Liver (tissue), 9 donors: ENCODE measurements around the gene ZNF747. TPM values are rescaled to one million over a fixed set of nuclear protein-coding genes. Genes with fewer than 3 reads are reported as not detected.

Experiments
- DNase-seq: peaks from one replicate; pipeline ENCODE4 v3.0.0-alpha.2; 2017; ENCODE audit warnings: low spot score
- H3K27ac ChIP-seq, 2 donors: one replicate each; pipeline ENCODE4 v1.7.0; 2013; ENCODE audit warnings: inconsistent platforms in 2 of 2, low read length in 2 of 2, control low read depth in 1 of 2, low read depth in 1 of 2, mild to moderate bottlenecking in 1 of 2
- H3K27me3 ChIP-seq, 4 donors: one replicate each; pipeline versions ENCODE4 v1.6.1 to v1.7.0; 2013; ENCODE audit warnings: low read length in 3 of 4, inconsistent platforms in 1 of 4, mild to moderate bottlenecking in 1 of 4, moderate library complexity in 1 of 4; ENCODE audit not compliant: control insufficient read depth in 4 of 4, insufficient read depth in 4 of 4
- H3K36me3 ChIP-seq, 4 donors: one replicate each; pipeline versions ENCODE4 v1.6.1 to v1.7.0; 2013; ENCODE audit warnings: low read length in 3 of 4, mild to moderate bottlenecking in 3 of 4, low read depth in 1 of 4, moderate library complexity in 1 of 4; ENCODE audit not compliant: control insufficient read depth in 4 of 4, insufficient read depth in 3 of 4
- H3K4me1 ChIP-seq, 4 donors: one replicate each; pipeline versions ENCODE4 v1.6.1 to v1.7.0; 2013; ENCODE audit warnings: low read length in 3 of 4, mild to moderate bottlenecking in 3 of 4, moderate library complexity in 1 of 4; ENCODE audit not compliant: control insufficient read depth in 4 of 4, insufficient read depth in 4 of 4
- H3K4me3 ChIP-seq, 3 donors: one replicate each; pipeline versions ENCODE4 v1.6.1 to v1.7.0; 2013; ENCODE audit warnings: low read length in 3 of 3, control low read depth in 1 of 3, low read depth in 1 of 3, mild to moderate bottlenecking in 1 of 3
- H3K9ac ChIP-seq, 2 donors: one replicate each; pipeline ENCODE4 v1.7.0; 2013; ENCODE audit warnings: low read length in 2 of 2, mild to moderate bottlenecking in 2 of 2, moderate library complexity in 2 of 2, control low read depth in 1 of 2, low read depth in 1 of 2
- H3K9me3 ChIP-seq, 4 donors: one replicate each; pipeline versions ENCODE4 v1.6.1 to v1.7.0; 2013; ENCODE audit warnings: low read length in 3 of 4; ENCODE audit not compliant: control insufficient read depth in 4 of 4
- ATF3 ChIP-seq: IDR thresholded peaks from 2 replicates; pipeline ENCODE4 v1.6.1; 2016; ENCODE audit warnings: antibody characterized with exemption
- EGR1 ChIP-seq, 2 donors: IDR thresholded peaks; 2 replicates each; pipeline ENCODE4 v1.6.1; 2016 to 2018; ENCODE audit warnings: antibody characterized with exemption in 2 of 2, low read depth in 2 of 2
- FOXA1 ChIP-seq: IDR thresholded peaks from 2 replicates; pipeline ENCODE4 v1.6.1; 2016; ENCODE audit warnings: antibody characterized with exemption
- FOXA2 ChIP-seq: IDR thresholded peaks from 2 replicates; pipeline ENCODE4 v1.6.1; 2016; ENCODE audit warnings: antibody characterized with exemption
- GABPA ChIP-seq, 2 donors: IDR thresholded peaks in 1 of 2; conservative IDR thresholded peaks in 1 of 2; 2 replicates each; pipeline ENCODE4 v1.6.1; 2016; ENCODE audit warnings: antibody characterized with exemption in 2 of 2, mild to moderate bottlenecking in 1 of 2, moderate library complexity in 1 of 2
- HNF4A ChIP-seq, 2 donors: conservative IDR thresholded peaks; 2 replicates each; pipeline ENCODE4 v1.6.1; 2016; ENCODE audit warnings: antibody characterized with exemption in 2 of 2, mild to moderate bottlenecking in 2 of 2
- HNF4G ChIP-seq: IDR thresholded peaks from 2 replicates; pipeline ENCODE4 v1.6.1; 2016; ENCODE audit warnings: antibody characterized with exemption
- JUND ChIP-seq, 2 donors: IDR thresholded peaks; 2 replicates each; pipeline ENCODE4 v1.6.1; 2016; ENCODE audit warnings: antibody characterized with exemption in 2 of 2
- MAX ChIP-seq: IDR thresholded peaks from 2 replicates; pipeline ENCODE4 v1.6.1; 2016; ENCODE audit warnings: antibody characterized with exemption
- NR2F2 ChIP-seq: IDR thresholded peaks from 2 replicates; pipeline ENCODE4 v1.6.1; 2016; ENCODE audit warnings: antibody characterized with exemption
- RAD21 ChIP-seq, 2 donors: IDR thresholded peaks; 2 replicates each; pipeline ENCODE4 v1.6.1; 2016; ENCODE audit warnings: antibody characterized with exemption in 2 of 2, mild to moderate bottlenecking in 2 of 2
- RXRA ChIP-seq, 2 donors: IDR thresholded peaks; 2 replicates each; pipeline ENCODE4 v1.6.1; 2017 to 2018; ENCODE audit warnings: antibody characterized with exemption in 2 of 2, mild to moderate bottlenecking in 1 of 2
- SP1 ChIP-seq: IDR thresholded peaks from 2 replicates; pipeline ENCODE4 v1.6.1; 2018; ENCODE audit warnings: antibody characterized with exemption, mild to moderate bottlenecking
- TAF1 ChIP-seq: conservative IDR thresholded peaks from 2 replicates; pipeline ENCODE4 v1.6.1; 2016; ENCODE audit warnings: antibody characterized with exemption, mild to moderate bottlenecking
- YY1 ChIP-seq: IDR thresholded peaks from 2 replicates; pipeline ENCODE4 v1.6.1; 2016; ENCODE audit warnings: antibody characterized with exemption, mild to moderate bottlenecking
- WGBS: extraction: QIAGEN DNeasy Blood & Tissue Kit; methylation state at CpG from one replicate; pipeline ENCODE4 v1.1.7; 2013; 5-methylcytosine and 5-hydroxymethylcytosine counted together
- polyA plus RNA-seq, 2 donors: library from polyadenylated mRNA; stranded (reverse) in 1 of 2; unstranded in 1 of 2; fragments of 200-250 nt in 1 of 2; fragments of >200 nt in 1 of 2; fragmentation: Nextera tagmentation in 1 of 2; extraction: Ambion mirVana in 1 of 2; gene quantifications; one replicate each; pipeline versions ENCODE4 v1.2.1 to v1.2.3, GENCODE V29; 2013 to 2015
- total RNA-seq, 2 donors: library from RNA; depleted of rRNA; stranded (reverse); fragments of >200 nt; gene quantifications; one replicate each; pipeline ENCODE4 v1.2.3, GENCODE V29; 2014
- TF ChIP-seq, protein P1 (sequence below): fragments of 150-350 bp; IDR thresholded peaks from 2 replicates; pipeline ENCODE4 v1.5.1; 2017; ENCODE audit warnings: improper control_type of control experiment, low read depth, low read length; ENCODE audit not compliant: missing input control
- TF ChIP-seq, protein P2 (sequence below): IDR thresholded peaks from 2 replicates; pipeline ENCODE4 v1.6.1; 2016; ENCODE audit warnings: antibody characterized with exemption, mild to moderate bottlenecking
- TF ChIP-seq, protein P3 (sequence below): IDR thresholded peaks from 2 replicates; pipeline ENCODE4 v1.6.1; 2016; ENCODE audit warnings: antibody characterized with exemption
- donor health status: healthy.
- donor health status: healthy.
- donor health status: healthy.
- donor health status: healthy.
- donor health status: healthy.

Gene ZNF747
- total and polyA plus RNA-seq, 4 donors, result 3.8 to 10.5 (median 6.5) TPM

- no peak for DNase-seq
Observed at GRCh38 chr16:30485818-30486436, 48.7 kb downstream of the ZNF747 start.

DNA sequence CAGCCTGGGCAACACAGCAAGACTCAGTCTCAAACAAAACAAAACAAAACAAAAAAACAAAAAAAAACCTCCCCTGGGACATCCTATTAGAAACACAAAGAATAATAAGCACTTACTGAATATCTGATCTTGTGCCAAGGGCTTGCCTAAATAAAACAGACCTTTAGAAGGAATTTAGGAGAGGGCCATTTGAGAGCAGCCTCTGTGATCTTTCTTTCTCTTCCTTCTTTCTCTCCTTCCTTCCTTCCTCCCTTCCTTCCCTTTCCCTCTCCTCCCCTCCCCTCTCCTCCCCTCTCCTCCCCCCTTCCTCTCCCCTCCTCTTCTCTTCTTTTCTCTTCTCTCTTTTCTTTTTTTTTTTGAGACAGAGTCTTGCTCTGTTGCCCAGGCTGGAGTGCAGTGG lies 49.8 kb downstream of the ZNF747 start:
- no peak overlapping the region for H3K4me3 ChIP-seq
- no peak for DNase-seq
- TF ChIP-seq GABPA (IDR thresholded peaks at IDR 0.05 in 1 of 2, conservative IDR thresholded peaks at IDR 0.05 in 1 of 2) (no peak), FOXA1 (no peak), SP1 (no peak)
- H3K4me1 ChIP-seq, result peaks cover 0 to 14% (median 5%) of the 10 kb centered on the region in 4 donors
- no peaks in the 10 kb centered on the region for H3K9me3 ChIP-seq
- H3K9ac ChIP-seq, result no peak overlapping the region
- peaks cover 0 to 2% (median 2%) of the 10 kb centered on the region in 4 donors for H3K36me3 ChIP-seq
- no peaks in the 10 kb centered on the region for H3K27me3 ChIP-seq
- H3K27ac ChIP-seq, result no peak overlapping the region

More at GRCh38 chr16:30485818-30486436, 48.7 kb downstream of the ZNF747 start:
- Histone ChIP-seq H3K4me1 (peaks cover 0 to 16% (median 7%) of the 10 kb centered on the region in 4 donors), H3K27ac (no peak overlapping the region), H3K36me3 (peaks cover 0 to 2% (median 2%) of the 10 kb centered on the region in 4 donors), H3K9me3 (no peaks in the 10 kb centered on the region), H3K27me3 (no peaks in the 10 kb centered on the region), H3K4me3 (no peak overlapping the region), H3K9ac (no peak overlapping the region)
- 89% methylated on average over 7 of the region's 7 CpGs for WGBS
- TF ChIP-seq FOXA1 (no peak), JUND (IDR thresholded peaks at IDR 0.05) (no peak), RXRA (IDR thresholded peaks at IDR 0.05) (no peak), HNF4G (no peak), FOXA2 (no peak), SP1 (no peak)
- TF ChIP-seq, protein P1, sequence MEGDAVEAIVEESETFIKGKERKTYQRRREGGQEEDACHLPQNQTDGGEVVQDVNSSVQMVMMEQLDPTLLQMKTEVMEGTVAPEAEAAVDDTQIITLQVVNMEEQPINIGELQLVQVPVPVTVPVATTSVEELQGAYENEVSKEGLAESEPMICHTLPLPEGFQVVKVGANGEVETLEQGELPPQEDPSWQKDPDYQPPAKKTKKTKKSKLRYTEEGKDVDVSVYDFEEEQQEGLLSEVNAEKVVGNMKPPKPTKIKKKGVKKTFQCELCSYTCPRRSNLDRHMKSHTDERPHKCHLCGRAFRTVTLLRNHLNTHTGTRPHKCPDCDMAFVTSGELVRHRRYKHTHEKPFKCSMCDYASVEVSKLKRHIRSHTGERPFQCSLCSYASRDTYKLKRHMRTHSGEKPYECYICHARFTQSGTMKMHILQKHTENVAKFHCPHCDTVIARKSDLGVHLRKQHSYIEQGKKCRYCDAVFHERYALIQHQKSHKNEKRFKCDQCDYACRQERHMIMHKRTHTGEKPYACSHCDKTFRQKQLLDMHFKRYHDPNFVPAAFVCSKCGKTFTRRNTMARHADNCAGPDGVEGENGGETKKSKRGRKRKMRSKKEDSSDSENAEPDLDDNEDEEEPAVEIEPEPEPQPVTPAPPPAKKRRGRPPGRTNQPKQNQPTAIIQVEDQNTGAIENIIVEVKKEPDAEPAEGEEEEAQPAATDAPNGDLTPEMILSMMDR, result no peak

DNA sequence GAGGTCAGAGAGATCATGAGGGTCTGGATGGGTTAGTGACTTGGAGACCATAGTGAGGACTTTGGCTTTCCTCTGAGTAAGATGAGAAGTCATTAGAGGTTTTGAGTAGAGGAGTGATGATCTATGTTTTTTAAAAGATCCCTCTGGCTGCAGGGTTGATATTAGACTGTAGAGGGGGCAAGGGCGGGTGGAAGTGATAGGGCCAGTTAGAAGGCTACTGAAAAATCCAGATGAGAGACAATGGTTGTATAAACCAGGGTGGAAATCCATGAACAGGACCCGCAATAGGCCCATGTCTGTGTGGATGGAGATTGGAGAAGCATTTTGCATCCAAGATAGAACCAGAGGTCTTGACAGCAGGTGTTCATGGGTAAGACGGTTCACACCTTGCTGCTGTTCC lies 52.3 kb downstream of the ZNF747 start:
- H3K27me3 ChIP-seq, result no peaks in the 10 kb centered on the region
- no peaks in the 10 kb centered on the region for H3K9me3 ChIP-seq
- H3K9ac ChIP-seq, result no peak overlapping the region
- H3K4me1 ChIP-seq, result no peaks in the 10 kb centered on the region
- no peak overlapping the region for H3K27ac ChIP-seq
- no peak overlapping the region for H3K4me3 ChIP-seq
- H3K36me3 ChIP-seq, result peaks cover 0 to 2% (median 2%) of the 10 kb centered on the region in 4 donors
- WGBS, result 99% methylated on average over 3 of the region's 3 CpGs
- DNase-seq, result no peak
- TF ChIP-seq EGR1 (IDR thresholded peaks at IDR 0.05; ENCODE audit: low read depth in 2 of 2) (no peak), SP1 (no peak), HNF4A (conservative IDR thresholded peaks at IDR 0.05) (no peak), YY1 (no peak), ATF3 (no peak), HNF4G (no peak), FOXA2 (no peak), MAX (no peak), GABPA (IDR thresholded peaks at IDR 0.05 in 1 of 2, conservative IDR thresholded peaks at IDR 0.05 in 1 of 2) (no peak), TAF1 (no peak), NR2F2 (no peak), RAD21 (IDR thresholded peaks at IDR 0.05) (peak in 1 of 2 donors; percentile 16)
- TF ChIP-seq, protein P1, result peak; percentile 13
- TF ChIP-seq, protein P2, sequence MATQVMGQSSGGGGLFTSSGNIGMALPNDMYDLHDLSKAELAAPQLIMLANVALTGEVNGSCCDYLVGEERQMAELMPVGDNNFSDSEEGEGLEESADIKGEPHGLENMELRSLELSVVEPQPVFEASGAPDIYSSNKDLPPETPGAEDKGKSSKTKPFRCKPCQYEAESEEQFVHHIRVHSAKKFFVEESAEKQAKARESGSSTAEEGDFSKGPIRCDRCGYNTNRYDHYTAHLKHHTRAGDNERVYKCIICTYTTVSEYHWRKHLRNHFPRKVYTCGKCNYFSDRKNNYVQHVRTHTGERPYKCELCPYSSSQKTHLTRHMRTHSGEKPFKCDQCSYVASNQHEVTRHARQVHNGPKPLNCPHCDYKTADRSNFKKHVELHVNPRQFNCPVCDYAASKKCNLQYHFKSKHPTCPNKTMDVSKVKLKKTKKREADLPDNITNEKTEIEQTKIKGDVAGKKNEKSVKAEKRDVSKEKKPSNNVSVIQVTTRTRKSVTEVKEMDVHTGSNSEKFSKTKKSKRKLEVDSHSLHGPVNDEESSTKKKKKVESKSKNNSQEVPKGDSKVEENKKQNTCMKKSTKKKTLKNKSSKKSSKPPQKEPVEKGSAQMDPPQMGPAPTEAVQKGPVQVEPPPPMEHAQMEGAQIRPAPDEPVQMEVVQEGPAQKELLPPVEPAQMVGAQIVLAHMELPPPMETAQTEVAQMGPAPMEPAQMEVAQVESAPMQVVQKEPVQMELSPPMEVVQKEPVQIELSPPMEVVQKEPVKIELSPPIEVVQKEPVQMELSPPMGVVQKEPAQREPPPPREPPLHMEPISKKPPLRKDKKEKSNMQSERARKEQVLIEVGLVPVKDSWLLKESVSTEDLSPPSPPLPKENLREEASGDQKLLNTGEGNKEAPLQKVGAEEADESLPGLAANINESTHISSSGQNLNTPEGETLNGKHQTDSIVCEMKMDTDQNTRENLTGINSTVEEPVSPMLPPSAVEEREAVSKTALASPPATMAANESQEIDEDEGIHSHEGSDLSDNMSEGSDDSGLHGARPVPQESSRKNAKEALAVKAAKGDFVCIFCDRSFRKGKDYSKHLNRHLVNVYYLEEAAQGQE, result no peak
- TF ChIP-seq, protein P3, sequence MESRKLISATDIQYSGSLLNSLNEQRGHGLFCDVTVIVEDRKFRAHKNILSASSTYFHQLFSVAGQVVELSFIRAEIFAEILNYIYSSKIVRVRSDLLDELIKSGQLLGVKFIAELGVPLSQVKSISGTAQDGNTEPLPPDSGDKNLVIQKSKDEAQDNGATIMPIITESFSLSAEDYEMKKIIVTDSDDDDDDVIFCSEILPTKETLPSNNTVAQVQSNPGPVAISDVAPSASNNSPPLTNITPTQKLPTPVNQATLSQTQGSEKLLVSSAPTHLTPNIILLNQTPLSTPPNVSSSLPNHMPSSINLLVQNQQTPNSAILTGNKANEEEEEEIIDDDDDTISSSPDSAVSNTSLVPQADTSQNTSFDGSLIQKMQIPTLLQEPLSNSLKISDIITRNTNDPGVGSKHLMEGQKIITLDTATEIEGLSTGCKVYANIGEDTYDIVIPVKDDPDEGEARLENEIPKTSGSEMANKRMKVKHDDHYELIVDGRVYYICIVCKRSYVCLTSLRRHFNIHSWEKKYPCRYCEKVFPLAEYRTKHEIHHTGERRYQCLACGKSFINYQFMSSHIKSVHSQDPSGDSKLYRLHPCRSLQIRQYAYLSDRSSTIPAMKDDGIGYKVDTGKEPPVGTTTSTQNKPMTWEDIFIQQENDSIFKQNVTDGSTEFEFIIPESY, result no peak
